AG04449 (cell line): ENCODE measurements around the gene DNASE1L2.
A peak's percentile ranks its signal among the peaks of the same experiment; 100 is the strongest.
"Not testable (repeated sequence)": the region's sequence is repeated elsewhere in the genome, so short reads cannot be mapped to it uniquely, and the experiment has no call there.

Experiments used
- CTCF ChIA-PET: fragments of 350-600 bp; formaldehyde crosslinking; extraction: SDS; loops from one replicate; lab custom pipeline; 2021; ENCODE audit warnings: antibody characterized with exemption; lab: Yijun Ruan, JAX
- POLR2A ChIA-PET: fragments of 400-600, 350-600 bp; formaldehyde crosslinking; extraction: SDS; loops from one replicate; lab custom pipeline; 2020; ENCODE audit warnings: antibody characterized with exemption, inconsistent platforms; lab: Yijun Ruan, JAX
- DNase-seq: peaks from one replicate; pipeline ENCODE4 v3.0.0-alpha.2; 2010; ENCODE audit warnings: low read depth, low spot score
- H3K4me3 ChIP-seq: 2 replicates; pipeline ENCODE4 v1.5.1; 2011; ENCODE audit warnings: low read depth, mild to moderate bottlenecking, control low read depth, low read length
- TF ChIP-seq, protein P1 (sequence below): IDR thresholded peaks from one replicate; pipeline ENCODE4 v1.5.1; 2011; ENCODE audit warnings: mild to moderate bottlenecking, moderate library complexity, low read length, control low read depth, inconsistent platforms; ENCODE audit not compliant: insufficient read depth; ENCODE audit errors: missing control alignments

The DNASE1L2 gene

GRCh38 chr16:2252806-2253148 is 16.5 kb downstream of the DNASE1L2 start:
- CTCF ChIA-PET, result interaction anchor here (0.6 to 6.1 kb wide), 2 partner anchors 11 to 131 kb away, joined by 4 to 44 read pairs; no protein-coding TSS in a partner anchor
- DNase-seq, result no peak
- no peak overlapping the region for H3K4me3 ChIP-seq
- TF ChIP-seq, protein P1, sequence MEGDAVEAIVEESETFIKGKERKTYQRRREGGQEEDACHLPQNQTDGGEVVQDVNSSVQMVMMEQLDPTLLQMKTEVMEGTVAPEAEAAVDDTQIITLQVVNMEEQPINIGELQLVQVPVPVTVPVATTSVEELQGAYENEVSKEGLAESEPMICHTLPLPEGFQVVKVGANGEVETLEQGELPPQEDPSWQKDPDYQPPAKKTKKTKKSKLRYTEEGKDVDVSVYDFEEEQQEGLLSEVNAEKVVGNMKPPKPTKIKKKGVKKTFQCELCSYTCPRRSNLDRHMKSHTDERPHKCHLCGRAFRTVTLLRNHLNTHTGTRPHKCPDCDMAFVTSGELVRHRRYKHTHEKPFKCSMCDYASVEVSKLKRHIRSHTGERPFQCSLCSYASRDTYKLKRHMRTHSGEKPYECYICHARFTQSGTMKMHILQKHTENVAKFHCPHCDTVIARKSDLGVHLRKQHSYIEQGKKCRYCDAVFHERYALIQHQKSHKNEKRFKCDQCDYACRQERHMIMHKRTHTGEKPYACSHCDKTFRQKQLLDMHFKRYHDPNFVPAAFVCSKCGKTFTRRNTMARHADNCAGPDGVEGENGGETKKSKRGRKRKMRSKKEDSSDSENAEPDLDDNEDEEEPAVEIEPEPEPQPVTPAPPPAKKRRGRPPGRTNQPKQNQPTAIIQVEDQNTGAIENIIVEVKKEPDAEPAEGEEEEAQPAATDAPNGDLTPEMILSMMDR, result no peak
- POLR2A ChIA-PET, result interaction anchor here (0.7 kb wide), 1 partner anchor 47 kb away, joined by 3 read pairs; the partner anchor contains the start of gene MLST8

GRCh38 chr16:2253293-2253692 is 17.0 kb downstream of the DNASE1L2 start:
- POLR2A ChIA-PET, result interaction anchor here (0.7 kb wide), 1 partner anchor 48 kb away, joined by 3 read pairs; the partner anchor contains the start of gene MLST8
- H3K4me3 ChIP-seq, result no peak overlapping the region
- CTCF ChIA-PET, result interaction anchor here (0.6 to 6.1 kb wide), 2 partner anchors 11 to 131 kb away, joined by 4 to 44 read pairs; no protein-coding TSS in a partner anchor
- DNase-seq, result no peak
- TF ChIP-seq, protein P1, result no peak

DNA sequence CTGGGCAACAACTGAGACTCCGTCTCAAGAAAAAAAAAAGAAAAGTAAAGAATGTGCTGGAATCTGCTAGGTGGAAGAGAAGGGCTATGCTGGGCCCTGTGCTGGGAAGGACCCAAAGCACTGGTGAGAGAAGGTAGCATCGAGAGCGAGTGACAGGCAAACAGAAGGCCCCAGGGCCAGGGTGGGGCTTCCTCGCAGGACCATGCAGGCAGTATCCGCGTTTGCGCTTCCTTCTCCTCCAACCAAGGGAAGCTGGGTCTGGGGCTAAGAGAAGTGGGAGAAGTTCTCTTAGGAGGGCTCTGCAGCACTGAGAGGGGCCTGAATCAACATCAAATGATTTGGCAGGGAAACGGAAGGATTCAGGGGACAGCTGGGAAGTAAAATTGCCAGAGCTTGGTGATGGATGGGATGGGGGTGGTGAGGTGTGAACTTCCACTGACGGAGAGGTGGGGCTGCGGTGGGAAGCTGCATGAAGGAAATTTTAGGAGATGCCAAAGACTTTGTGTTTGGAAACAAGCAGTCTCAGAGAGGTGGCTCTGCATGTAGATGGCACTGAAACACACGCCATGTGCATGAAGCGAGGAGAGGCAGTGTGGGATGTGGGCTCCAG is 20.4 kb downstream of the DNASE1L2 start:
- ChIA-PET CTCF (interaction anchor here (1.2 kb wide), 1 partner anchor 10 kb away, joined by 3 read pairs; no protein-coding TSS in a partner anchor), POLR2A (no interaction called here)
- TF ChIP-seq, protein P1, result no peak
- no peak overlapping the region for H3K4me3 ChIP-seq
- DNase-seq, result no peak

GRCh38 chr16:2257726-2258125 is 21.5 kb downstream of the DNASE1L2 start:
- DNase-seq, result no peak
- ChIA-PET CTCF (interaction anchor here (1.0 to 1.6 kb wide), 3 partner anchors 9 to 244 kb away, joined by 3 to 4 read pairs (median 3); no protein-coding TSS in a partner anchor), POLR2A (no interaction called here)
- no peak overlapping the region for H3K4me3 ChIP-seq
- TF ChIP-seq, protein P1, result no peak

DNA sequence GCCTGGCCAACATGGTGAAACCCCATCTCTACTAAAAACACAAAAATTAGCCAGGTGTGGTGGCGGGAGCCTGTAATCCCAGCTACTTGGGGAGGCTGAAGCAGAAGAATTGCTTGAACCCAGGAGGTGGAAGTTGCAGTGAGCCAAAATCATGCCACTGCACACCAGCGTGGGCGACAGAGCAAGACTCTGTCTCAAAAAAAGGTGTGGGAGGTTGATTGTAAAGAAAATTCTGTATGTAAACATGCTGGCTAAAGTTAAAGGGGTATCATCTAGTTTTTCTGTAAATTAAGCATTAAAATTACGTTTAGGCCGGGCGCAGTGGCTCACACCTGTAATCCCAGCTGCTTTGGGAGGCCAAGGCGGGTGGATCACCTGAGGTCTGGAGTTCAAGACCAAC is 22.3 kb downstream of the DNASE1L2 start:
- DNase-seq, H3K4me3 ChIP-seq: not testable (repeated sequence)
- ChIA-PET CTCF (interaction anchor here (1.0 to 1.6 kb wide), 2 partner anchors 11 to 243 kb away, joined by 3 to 4 read pairs; no protein-coding TSS in a partner anchor), POLR2A (interaction anchor here (0.6 kb wide), 1 partner anchor 20 kb away, joined by 3 read pairs; no protein-coding TSS in a partner anchor)

DNA sequence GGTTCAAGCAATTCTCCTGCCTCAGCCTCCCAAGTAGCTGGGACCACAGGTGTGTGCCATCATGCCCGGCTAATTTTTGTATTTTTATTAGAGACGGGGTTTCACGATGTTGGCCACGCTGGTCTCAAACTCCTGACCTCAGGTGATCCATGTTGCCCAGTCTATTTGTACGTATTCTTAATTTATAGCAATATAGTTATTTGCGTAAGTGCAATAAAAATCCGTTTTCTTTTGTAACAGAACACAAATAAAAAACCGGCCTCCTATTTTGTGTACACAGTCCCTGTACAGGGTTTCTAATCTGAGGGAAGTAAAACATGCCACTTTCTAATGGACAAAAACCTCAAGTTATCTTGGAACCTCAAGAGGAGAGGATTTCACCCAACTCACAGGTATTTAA is 24.0 kb downstream of the DNASE1L2 start:
- TF ChIP-seq, protein P1, result no peak
- ChIA-PET POLR2A (interaction anchor here (2.1 kb wide), 1 partner anchor 9 kb away, joined by 6 read pairs; the partner anchor contains the start of gene ECI1), CTCF (no interaction called here)
- no peak overlapping the region for H3K4me3 ChIP-seq
- DNase-seq, result no peak

- not testable (repeated sequence) for H3K4me3 ChIP-seq, DNase-seq
- ChIA-PET CTCF (interaction anchor here (1.2 to 7.2 kb wide), 2 partner anchors 10 to 159 kb away, joined by 3 to 44 read pairs; partner anchors contain the start of gene ECI1), POLR2A (interaction anchor here (0.7 to 1.1 kb wide), 3 partner anchors 12 to 435 kb away, joined by 3 to 4 read pairs (median 3); partner anchors contain the start of gene ECI1)
Measured at GRCh38 chr16:2263026-2263425, 26.8 kb downstream of the DNASE1L2 start.

DNA sequence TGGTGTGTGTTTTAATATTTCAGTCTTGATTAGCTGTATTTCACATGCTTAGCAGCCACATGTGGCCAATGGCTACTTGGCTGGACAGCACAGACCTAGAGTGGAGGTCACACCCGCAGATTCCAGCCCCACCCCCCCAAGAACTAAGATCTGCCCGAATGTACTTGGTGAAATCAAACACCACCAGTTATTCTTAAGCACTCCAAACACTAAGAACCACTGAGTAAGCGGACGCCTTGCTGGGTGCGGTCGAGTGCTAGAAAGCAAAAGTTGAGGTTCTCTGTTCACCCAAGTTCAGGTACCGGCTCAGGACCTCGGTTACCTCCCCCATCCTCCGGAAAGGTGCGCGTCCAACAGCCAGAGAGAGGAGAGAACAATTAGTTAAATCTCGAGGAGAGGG is 30.6 kb downstream of the DNASE1L2 start:
- CTCF ChIA-PET, result interaction anchor here (1.0 to 7.2 kb wide), 2 partner anchors 10 to 14 kb away, joined by 3 to 44 read pairs; partner anchors contain the start of gene ECI1
- DNase-seq, POLR2A ChIA-PET: not testable (repeated sequence)

GRCh38 chr16:2267505-2267912 is 31.3 kb downstream of the DNASE1L2 start:
- peak overlapping the region; percentile 98 for H3K4me3 ChIP-seq
- POLR2A ChIA-PET, DNase-seq: not testable (repeated sequence)
- CTCF ChIA-PET, result interaction anchor here (7.2 kb wide), 1 partner anchor 15 kb away, joined by 44 read pairs; the partner anchor contains the start of gene ECI1

More for the DNA sequence above, 30.6 kb downstream of the DNASE1L2 start:
- peak overlapping the region; percentile 98 for H3K4me3 ChIP-seq
